ENCODE data around the gene MYH9. TPM values are rescaled to one million over a fixed set of nuclear protein-coding genes. Genes with fewer than 3 reads are reported as not detected.
"Not testable (repeated sequence)": the region's sequence is repeated elsewhere in the genome, so short reads cannot be mapped to it uniquely, and the experiment has no call there.

MYH9 gene
- polyA plus RNA-seq, 2 donors = 107 to 114 TPM

- H3K36me3 ChIP-seq (ENCODE audit: control insufficient read depth in 2 of 2, insufficient read depth in 2 of 2, low read length in 1 of 2) = no peaks in the 10 kb centered on the region
- H3K4me3 ChIP-seq (ENCODE audit: low read depth in 1 of 2, low read length in 2 of 2) = no peak overlapping the region
- no peak overlapping the region for H3K27ac ChIP-seq (ENCODE audit: low read depth in 2 of 2, low read length in 1 of 2)
- WGBS, 2 donors = 84 to 86% methylated on average over 11 of the region's 11 CpGs
- no peaks in the 10 kb centered on the region for H3K9me3 ChIP-seq (ENCODE audit: control insufficient read depth in 2 of 2, insufficient read depth in 1 of 2, low read depth in 1 of 2, low read length in 1 of 2)
- H3K27me3 ChIP-seq (ENCODE audit: control insufficient read depth in 1 of 2, insufficient read depth in 2 of 2, low read length in 2 of 2) = no peaks in the 10 kb centered on the region
- H3K4me1 ChIP-seq (ENCODE audit: control insufficient read depth in 2 of 2, insufficient read depth in 2 of 2, low read length in 1 of 2) = peaks cover 3 to 10% of the 10 kb centered on the region in 2 donors
These were observed 25.4 kb upstream of the MYH9 start for GRCh38 chr22:36413022-36413775.

- WGBS, 2 donors = 59 to 71% methylated on average over 6 of the region's 6 CpGs
- peaks cover 3 to 10% of the 10 kb centered on the region in 2 donors for H3K4me1 ChIP-seq (ENCODE audit: control insufficient read depth in 2 of 2, insufficient read depth in 2 of 2, low read length in 1 of 2)
- H3K9me3 ChIP-seq (ENCODE audit: control insufficient read depth in 2 of 2, insufficient read depth in 1 of 2, low read depth in 1 of 2, low read length in 1 of 2) = no peaks in the 10 kb centered on the region
- no peaks in the 10 kb centered on the region for H3K36me3 ChIP-seq (ENCODE audit: control insufficient read depth in 2 of 2, insufficient read depth in 2 of 2, low read length in 1 of 2)
- H3K27me3 ChIP-seq (ENCODE audit: control insufficient read depth in 1 of 2, insufficient read depth in 2 of 2, low read length in 2 of 2) = no peaks in the 10 kb centered on the region
- H3K4me3 ChIP-seq (ENCODE audit: low read depth in 1 of 2, low read length in 2 of 2) = no peak overlapping the region
- no peak overlapping the region for H3K27ac ChIP-seq (ENCODE audit: low read depth in 2 of 2, low read length in 1 of 2)
These were observed 24.0 kb upstream of the MYH9 start for GRCh38 chr22:36411589-36412258.

GRCh38 chr22:36409911-36410756 is 22.4 kb upstream of the MYH9 start:
- peaks cover 3 to 10% of the 10 kb centered on the region in 2 donors for H3K4me1 ChIP-seq (ENCODE audit: control insufficient read depth in 2 of 2, insufficient read depth in 2 of 2, low read length in 1 of 2)
- no peaks in the 10 kb centered on the region for H3K9me3 ChIP-seq (ENCODE audit: control insufficient read depth in 2 of 2, insufficient read depth in 1 of 2, low read depth in 1 of 2, low read length in 1 of 2)
- 18 to 24% methylated on average over 56 of the region's 56 CpGs for WGBS, 2 donors
- peak overlapping the region; percentile 89 to 90 for H3K27ac ChIP-seq (ENCODE audit: low read depth in 2 of 2, low read length in 1 of 2)
- peak overlapping the region; percentile 39 to 42 for H3K4me3 ChIP-seq (ENCODE audit: low read depth in 1 of 2, low read length in 2 of 2)
- H3K36me3 ChIP-seq (ENCODE audit: control insufficient read depth in 2 of 2, insufficient read depth in 2 of 2, low read length in 1 of 2) = no peaks in the 10 kb centered on the region
- H3K27me3 ChIP-seq (ENCODE audit: control insufficient read depth in 1 of 2, insufficient read depth in 2 of 2, low read length in 2 of 2) = no peaks in the 10 kb centered on the region

GRCh38 chr22:36409554-36409910 is 21.8 kb upstream of the MYH9 start:
- not testable (repeated sequence) for H3K36me3 ChIP-seq (ENCODE audit: control insufficient read depth in 2 of 2, insufficient read depth in 2 of 2, low read length in 1 of 2); H3K9me3 ChIP-seq (ENCODE audit: control insufficient read depth in 2 of 2, insufficient read depth in 1 of 2, low read depth in 1 of 2, low read length in 1 of 2); H3K27me3 ChIP-seq (ENCODE audit: control insufficient read depth in 1 of 2, insufficient read depth in 2 of 2, low read length in 2 of 2)
- 47 to 58% methylated on average over 15 of the region's 15 CpGs for WGBS, 2 donors
- peaks cover 3 to 10% of the 10 kb centered on the region in 2 donors for H3K4me1 ChIP-seq (ENCODE audit: control insufficient read depth in 2 of 2, insufficient read depth in 2 of 2, low read length in 1 of 2)
- H3K4me3 ChIP-seq (ENCODE audit: low read depth in 1 of 2, low read length in 2 of 2) = peak overlapping the region; percentile 39 to 42
- peak overlapping the region; percentile 89 to 90 for H3K27ac ChIP-seq (ENCODE audit: low read depth in 2 of 2, low read length in 1 of 2)

DNA sequence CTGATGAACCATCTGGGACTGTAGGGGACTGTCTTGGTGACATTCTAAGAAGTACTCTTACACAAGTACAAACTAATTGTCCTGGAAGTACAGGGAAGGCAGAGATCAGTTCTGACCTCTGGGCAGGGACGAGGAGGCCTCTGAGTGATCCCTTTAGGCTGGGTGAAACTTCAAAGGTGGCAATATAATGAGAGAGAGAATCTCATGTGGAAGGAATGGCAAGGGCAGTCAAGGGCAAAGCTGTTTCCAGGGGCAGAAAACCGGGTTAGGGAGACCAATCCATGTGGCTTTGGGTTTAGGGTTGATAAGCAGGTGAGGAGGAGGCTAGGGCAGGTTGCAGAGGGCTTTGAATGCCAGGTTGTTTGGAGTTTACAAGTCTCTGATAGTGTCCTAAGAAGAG is 21.3 kb upstream of the MYH9 start:
- peak overlapping the region in 1 of 2 donors; percentile 56 for H3K27ac ChIP-seq (ENCODE audit: low read depth in 2 of 2, low read length in 1 of 2)
- H3K4me3 ChIP-seq (ENCODE audit: low read depth in 1 of 2, low read length in 2 of 2) = no peak overlapping the region
- no peaks in the 10 kb centered on the region for H3K27me3 ChIP-seq (ENCODE audit: control insufficient read depth in 1 of 2, insufficient read depth in 2 of 2, low read length in 2 of 2)
- no peaks in the 10 kb centered on the region for H3K9me3 ChIP-seq (ENCODE audit: control insufficient read depth in 2 of 2, insufficient read depth in 1 of 2, low read depth in 1 of 2, low read length in 1 of 2)
- 60 to 65% methylated on average over 2 of the region's 2 CpGs for WGBS, 2 donors
- H3K36me3 ChIP-seq (ENCODE audit: control insufficient read depth in 2 of 2, insufficient read depth in 2 of 2, low read length in 1 of 2) = no peaks in the 10 kb centered on the region
- peaks cover 3 to 10% of the 10 kb centered on the region in 2 donors for H3K4me1 ChIP-seq (ENCODE audit: control insufficient read depth in 2 of 2, insufficient read depth in 2 of 2, low read length in 1 of 2)

GRCh38 chr22:36406721-36407120 is 19.0 kb upstream of the MYH9 start:
- no peaks in the 10 kb centered on the region for H3K27me3 ChIP-seq (ENCODE audit: control insufficient read depth in 1 of 2, insufficient read depth in 2 of 2, low read length in 2 of 2)

DNA sequence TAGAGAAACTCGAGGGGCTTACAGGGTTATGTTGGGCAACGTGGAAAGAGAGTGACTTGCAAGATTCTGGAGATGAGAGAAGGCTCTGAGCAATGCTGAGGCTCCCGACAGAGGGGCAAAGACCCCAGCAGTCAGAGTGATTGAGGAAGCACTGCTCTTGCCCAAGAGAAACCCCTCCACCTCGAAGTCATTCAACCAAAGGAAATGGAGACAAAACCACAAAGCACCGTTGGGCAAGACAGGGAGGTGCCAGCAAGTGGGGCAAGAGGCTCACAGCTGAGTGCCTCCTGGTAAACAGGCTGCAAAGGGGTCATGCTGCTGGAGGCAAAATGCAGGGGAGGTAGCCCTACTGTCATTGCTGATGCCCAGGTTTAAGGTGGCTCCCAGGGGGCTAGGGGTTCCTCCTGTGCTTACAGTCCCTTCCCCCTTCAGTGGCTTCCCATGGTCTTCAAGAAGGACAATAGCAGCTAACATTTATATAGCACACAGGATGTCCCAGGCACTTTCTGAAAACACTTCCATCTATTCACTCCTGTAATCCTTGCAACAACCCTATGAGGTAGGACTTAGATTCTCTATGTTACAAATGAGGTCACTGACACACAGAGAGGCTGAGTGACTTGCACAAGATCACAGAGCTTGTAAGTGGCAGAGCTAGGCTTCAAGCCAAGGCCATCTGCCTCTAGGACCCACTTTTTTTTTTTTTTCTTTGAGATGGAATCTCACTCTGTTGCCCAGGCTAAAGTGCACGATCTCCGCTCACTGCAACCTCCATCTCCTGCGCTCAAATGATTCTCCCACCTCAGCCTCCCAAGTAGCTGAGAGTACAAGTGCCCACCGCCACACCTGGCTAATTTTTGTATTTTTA is 18.1 kb upstream of the MYH9 start:
- H3K27ac ChIP-seq (ENCODE audit: low read depth in 2 of 2, low read length in 1 of 2) = no peak overlapping the region
- H3K27me3 ChIP-seq (ENCODE audit: control insufficient read depth in 1 of 2, insufficient read depth in 2 of 2, low read length in 2 of 2) = no peaks in the 10 kb centered on the region
- WGBS, 2 donors = 61 to 67% methylated on average over 9 of the region's 9 CpGs
- no peak overlapping the region for H3K4me3 ChIP-seq (ENCODE audit: low read depth in 1 of 2, low read length in 2 of 2)
- H3K4me1 ChIP-seq (ENCODE audit: control insufficient read depth in 2 of 2, insufficient read depth in 2 of 2, low read length in 1 of 2) = peaks cover 3 to 6% of the 10 kb centered on the region in 2 donors
- H3K36me3 ChIP-seq (ENCODE audit: control insufficient read depth in 2 of 2, insufficient read depth in 2 of 2, low read length in 1 of 2) = no peaks in the 10 kb centered on the region
- H3K9me3 ChIP-seq (ENCODE audit: control insufficient read depth in 2 of 2, insufficient read depth in 1 of 2, low read depth in 1 of 2, low read length in 1 of 2) = no peaks in the 10 kb centered on the region

More at GRCh38 chr22:36406721-36407120, 19.0 kb upstream of the MYH9 start:
- WGBS, 2 donors = 68 to 77% methylated on average over 6 of the region's 6 CpGs
- Histone ChIP-seq H3K4me1 (ENCODE audit: control insufficient read depth in 2 of 2, insufficient read depth in 2 of 2, low read length in 1 of 2) (peaks cover 3 to 8% of the 10 kb centered on the region in 2 donors), H3K36me3 (ENCODE audit: control insufficient read depth in 2 of 2, insufficient read depth in 2 of 2, low read length in 1 of 2) (no peaks in the 10 kb centered on the region), H3K9me3 (ENCODE audit: control insufficient read depth in 2 of 2, insufficient read depth in 1 of 2, low read depth in 1 of 2, low read length in 1 of 2) (no peaks in the 10 kb centered on the region), H3K27ac (ENCODE audit: low read depth in 2 of 2, low read length in 1 of 2) (no peak overlapping the region), H3K4me3 (ENCODE audit: low read depth in 1 of 2, low read length in 2 of 2) (no peak overlapping the region)

GRCh38 chr22:36405221-36405661 is 17.5 kb upstream of the MYH9 start:
- Histone ChIP-seq H3K4me3 (ENCODE audit: low read depth in 1 of 2, low read length in 2 of 2) (no peak overlapping the region), H3K36me3 (ENCODE audit: control insufficient read depth in 2 of 2, insufficient read depth in 2 of 2, low read length in 1 of 2) (no peaks in the 10 kb centered on the region), H3K4me1 (ENCODE audit: control insufficient read depth in 2 of 2, insufficient read depth in 2 of 2, low read length in 1 of 2) (peaks cover 3 to 4% of the 10 kb centered on the region in 2 donors), H3K27me3 (ENCODE audit: control insufficient read depth in 1 of 2, insufficient read depth in 2 of 2, low read length in 2 of 2) (no peaks in the 10 kb centered on the region), H3K27ac (ENCODE audit: low read depth in 2 of 2, low read length in 1 of 2) (no peak overlapping the region), H3K9me3 (ENCODE audit: control insufficient read depth in 2 of 2, insufficient read depth in 1 of 2, low read depth in 1 of 2, low read length in 1 of 2) (no peaks in the 10 kb centered on the region)
- WGBS, 2 donors = 81 to 86% methylated on average over 6 of the region's 6 CpGs

GRCh38 chr22:36404446-36404845 is 16.7 kb upstream of the MYH9 start:
- H3K36me3 ChIP-seq (ENCODE audit: control insufficient read depth in 2 of 2, insufficient read depth in 2 of 2, low read length in 1 of 2) = no peaks in the 10 kb centered on the region
- H3K27ac ChIP-seq (ENCODE audit: low read depth in 2 of 2, low read length in 1 of 2) = no peak overlapping the region
- WGBS, 2 donors = 80 to 81% methylated on average over 8 of the region's 8 CpGs
- no peaks in the 10 kb centered on the region for H3K27me3 ChIP-seq (ENCODE audit: control insufficient read depth in 1 of 2, insufficient read depth in 2 of 2, low read length in 2 of 2)
- no peaks in the 10 kb centered on the region for H3K9me3 ChIP-seq (ENCODE audit: control insufficient read depth in 2 of 2, insufficient read depth in 1 of 2, low read depth in 1 of 2, low read length in 1 of 2)
- H3K4me1 ChIP-seq (ENCODE audit: control insufficient read depth in 2 of 2, insufficient read depth in 2 of 2, low read length in 1 of 2) = no peaks in the 10 kb centered on the region
- H3K4me3 ChIP-seq (ENCODE audit: low read depth in 1 of 2, low read length in 2 of 2) = no peak overlapping the region
